Coronary artery (tissue), 2 donors: ENCODE measurements around the gene PTPN14.
A peak's percentile ranks its signal among the peaks of the same experiment; 100 is the strongest.
"Not testable (repeated sequence)": the region's sequence is repeated elsewhere in the genome, so short reads cannot be mapped to it uniquely, and the experiment has no call there.

Source experiments
- DNase-seq: peaks from one replicate; pipeline ENCODE4 v3.0.0-alpha.2; 2017; ENCODE audit warnings: low spot score
- H3K27ac ChIP-seq, 2 donors: fragments of 200-600 bp; sonication (generic); one replicate each; pipeline ENCODE4 v1.5.1; 2016 to 2019
- H3K4me3 ChIP-seq: fragments of 200-600 bp; sonication (generic); 2 replicates; pipeline ENCODE4 v1.5.1; 2016; ENCODE audit warnings: mild to moderate bottlenecking, moderate library complexity
- CTCF ChIP-seq: fragments of 200-600 bp; sonication (generic); IDR thresholded peaks from one replicate; pipeline ENCODE4 v1.5.1; 2019; ENCODE audit warnings: antibody characterized with exemption

The PTPN14 gene

GRCh38 chr1:214499732-214500131, 51.7 kb downstream of the PTPN14 start:
- H3K27ac ChIP-seq = no peak overlapping the region
- TF ChIP-seq CTCF = no peak
- DNase-seq = no peak
- no peak overlapping the region for H3K4me3 ChIP-seq

GRCh38 chr1:214498021-214498420, 53.4 kb downstream of the PTPN14 start:
- TF ChIP-seq CTCF = no peak
- H3K4me3 ChIP-seq = no peak overlapping the region
- H3K27ac ChIP-seq = no peak overlapping the region
- no peak for DNase-seq

GRCh38 chr1:214496126-214496525, 55.3 kb downstream of the PTPN14 start:
- no peak for TF ChIP-seq CTCF
- Histone ChIP-seq H3K4me3 (no peak overlapping the region), H3K27ac (no peak overlapping the region)
- no peak for DNase-seq

GRCh38 chr1:214494706-214495105, 56.7 kb downstream of the PTPN14 start:
- Histone ChIP-seq H3K4me3 (no peak overlapping the region), H3K27ac (no peak overlapping the region)
- no peak for DNase-seq
- no peak for TF ChIP-seq CTCF

GRCh38 chr1:214494179-214494578, 57.2 kb downstream of the PTPN14 start:
- not testable (repeated sequence) for DNase-seq

GRCh38 chr1:214493126-214493796, 58.1 kb downstream of the PTPN14 start:
- Histone ChIP-seq H3K27ac (peak overlapping the region in 1 of 2 donors; percentile 59), H3K4me3 (no peak overlapping the region)
- TF ChIP-seq CTCF = no peak
- DNase-seq = no peak

More at GRCh38 chr1:214494179-214494578, 57.2 kb downstream of the PTPN14 start:
- not testable (repeated sequence) for H3K4me3 ChIP-seq, H3K27ac ChIP-seq

- no peak for DNase-seq
- Histone ChIP-seq H3K4me3 (no peak overlapping the region), H3K27ac (peak overlapping the region in 1 of 2 donors; percentile 64)
- no peak for TF ChIP-seq CTCF
Measured at GRCh38 chr1:214492401-214493075, 58.9 kb downstream of the PTPN14 start.
